HG03045 (cell line): Measurements from ENCODE around the gene SLC7A8.

ENCODE experiments used
- ATAC-seq: cut with Tn5 transposase; IDR thresholded peaks from one replicate; pipeline ENCODE4 v1.9.1; 2021; ENCODE audit warnings: mild to moderate bottlenecking, moderate library complexity; ENCODE audit not compliant: unreplicated experiment

SLC7A8 gene

DNA sequence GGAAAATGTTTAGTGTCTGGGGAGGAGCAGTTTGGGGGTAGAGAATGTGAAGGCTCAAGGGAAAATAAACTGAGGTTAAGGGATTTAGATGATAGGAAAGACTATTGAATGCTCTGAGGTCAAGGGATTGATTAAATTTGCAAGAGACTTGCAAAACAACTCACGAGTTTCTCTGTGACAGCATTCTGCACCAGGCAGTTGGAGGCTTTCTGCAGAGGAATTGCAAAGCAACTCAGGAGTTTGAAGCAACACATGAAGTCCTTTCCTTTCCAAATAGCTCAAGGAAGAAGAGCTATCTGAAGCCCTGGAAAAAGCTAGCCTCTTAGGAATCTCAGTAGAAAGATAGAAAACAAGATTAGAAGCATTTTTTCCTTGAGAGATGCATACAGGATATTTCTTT lies 23.9 kb downstream of the SLC7A8 start:
- no peak for ATAC-seq

DNA sequence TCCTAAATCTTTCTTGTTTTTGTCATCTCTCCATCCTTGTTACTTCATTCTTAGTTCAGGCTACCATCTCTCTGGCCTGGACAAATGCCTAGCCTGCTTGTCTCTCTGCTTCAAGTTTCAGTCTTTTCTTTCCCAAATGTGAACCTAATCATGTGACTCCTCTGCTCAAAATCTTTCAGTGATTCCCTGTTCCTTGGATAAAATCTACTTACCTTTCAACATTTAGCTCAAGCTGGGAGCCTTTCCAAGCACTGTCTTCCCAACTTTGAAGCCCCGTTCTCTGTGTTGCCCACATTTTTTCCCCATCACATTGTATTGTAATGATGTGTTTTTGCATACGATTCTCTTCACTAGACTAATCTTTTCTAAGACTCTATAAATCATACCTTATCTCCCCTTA lies 24.7 kb downstream of the SLC7A8 start:
- ATAC-seq = no peak

DNA sequence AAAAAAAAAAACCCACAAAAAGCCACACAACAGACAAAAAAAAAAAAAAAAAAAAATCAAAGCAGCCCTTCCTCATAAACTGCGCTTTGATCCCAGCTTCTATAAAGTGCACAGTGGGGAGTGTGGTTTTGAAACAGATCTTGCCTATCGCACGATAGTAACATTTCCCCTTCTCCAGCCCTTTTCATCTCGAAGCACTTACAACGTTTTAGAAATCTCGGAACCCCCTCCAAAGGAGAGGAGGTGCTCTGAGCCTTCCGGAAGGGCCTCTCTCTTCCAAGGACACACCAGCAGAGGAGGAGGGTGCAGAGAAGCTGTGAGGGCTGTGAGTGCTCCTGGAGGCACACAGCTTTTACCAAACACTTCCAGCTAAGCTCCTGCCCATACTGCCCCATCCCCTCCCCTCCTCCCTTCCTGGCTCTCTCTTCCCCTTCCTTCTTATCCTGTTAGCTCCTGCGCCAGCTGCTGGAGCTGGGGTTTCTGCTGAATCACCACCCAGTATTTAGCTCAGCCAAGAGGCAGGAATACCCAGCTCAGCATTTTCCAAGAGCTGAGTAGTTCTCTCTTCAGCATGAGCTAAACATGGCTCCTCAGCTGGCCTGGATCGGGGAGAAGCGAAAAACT lies 28.4 kb downstream of the SLC7A8 start:
- no peak for ATAC-seq

DNA sequence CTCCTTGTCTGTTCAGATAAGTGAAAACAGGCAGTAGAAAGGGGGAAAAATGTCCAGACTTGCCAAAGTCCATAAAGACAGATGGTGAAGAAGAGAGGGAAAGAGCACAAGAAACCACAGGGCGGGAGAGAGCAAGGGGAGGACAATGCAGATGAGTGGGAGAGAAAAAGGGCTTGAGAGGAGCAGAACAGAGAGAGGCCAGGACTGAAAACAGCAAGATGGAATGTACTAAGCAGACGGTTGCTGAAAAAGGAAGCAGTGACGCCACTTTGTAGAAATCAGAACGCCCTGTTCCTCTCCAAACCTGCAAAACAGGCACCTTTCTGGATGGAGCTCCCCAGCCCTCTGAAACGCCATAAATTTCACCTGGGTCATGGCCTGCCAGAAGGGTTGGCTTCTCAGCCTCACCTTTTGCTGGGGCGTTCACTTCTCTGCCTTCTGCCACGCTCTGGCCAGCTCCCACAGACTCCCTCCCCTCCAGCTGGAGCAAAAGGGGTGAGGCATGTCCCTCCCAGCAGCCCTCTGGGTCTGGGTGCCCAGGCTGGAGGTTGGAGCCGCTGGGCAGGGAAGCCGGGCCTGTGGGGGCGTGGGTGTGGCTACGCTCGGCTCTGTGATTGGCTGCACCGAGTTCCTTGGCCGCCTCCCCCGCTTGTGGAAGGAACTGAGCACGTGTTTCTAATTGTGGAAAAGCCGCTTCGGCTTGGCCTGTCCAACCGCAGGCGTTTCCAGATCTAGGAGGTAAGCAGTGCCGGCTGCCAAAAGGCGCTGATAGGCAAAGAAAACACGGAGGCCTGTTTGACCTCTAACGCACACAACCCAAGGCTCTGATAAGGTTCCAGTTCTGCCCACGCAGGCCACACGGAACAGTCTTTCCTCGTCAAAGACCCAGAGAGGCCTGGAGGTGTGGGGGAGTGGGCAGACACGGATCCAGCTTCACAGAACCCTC lies 29.3 kb downstream of the SLC7A8 start:
- no peak for ATAC-seq

DNA sequence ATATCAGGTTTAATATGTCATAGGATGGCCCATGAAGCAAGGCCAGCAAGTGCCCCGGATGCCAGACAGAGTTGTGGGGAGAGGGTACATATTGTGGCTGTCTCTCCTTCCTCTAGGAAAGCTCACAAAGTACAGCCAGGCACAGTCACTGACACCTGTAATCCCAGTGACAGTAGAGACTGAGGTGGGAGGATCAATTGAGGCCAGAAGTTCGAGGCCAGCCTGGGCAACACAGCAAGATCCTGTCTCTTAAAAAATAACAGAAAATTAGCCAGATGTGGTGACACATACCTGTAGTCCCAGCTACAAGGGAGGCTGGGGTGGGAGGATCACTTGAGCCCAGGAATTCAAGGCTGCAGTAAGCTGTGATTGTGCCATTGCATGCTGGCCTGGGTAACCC lies 32.1 kb downstream of the SLC7A8 start:
- ATAC-seq = no peak

DNA sequence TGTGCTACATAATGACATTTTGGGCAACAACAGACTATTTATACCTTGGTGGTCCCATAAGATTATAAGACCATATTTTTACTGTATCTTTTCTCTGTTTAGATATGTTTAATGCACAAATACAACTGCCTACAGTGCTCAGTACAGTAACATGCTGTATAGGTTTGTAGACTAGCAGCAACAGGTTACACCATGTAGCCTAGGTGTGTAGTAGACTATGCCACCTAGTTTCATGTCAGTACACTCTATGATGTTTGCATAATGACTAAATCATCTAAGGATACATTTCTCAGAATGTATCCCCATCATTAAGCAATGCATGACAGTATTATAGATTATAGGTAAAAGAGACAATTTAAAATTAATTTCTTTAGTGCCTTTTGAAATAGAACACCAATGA lies 33.7 kb downstream of the SLC7A8 start:
- ATAC-seq = no peak

DNA sequence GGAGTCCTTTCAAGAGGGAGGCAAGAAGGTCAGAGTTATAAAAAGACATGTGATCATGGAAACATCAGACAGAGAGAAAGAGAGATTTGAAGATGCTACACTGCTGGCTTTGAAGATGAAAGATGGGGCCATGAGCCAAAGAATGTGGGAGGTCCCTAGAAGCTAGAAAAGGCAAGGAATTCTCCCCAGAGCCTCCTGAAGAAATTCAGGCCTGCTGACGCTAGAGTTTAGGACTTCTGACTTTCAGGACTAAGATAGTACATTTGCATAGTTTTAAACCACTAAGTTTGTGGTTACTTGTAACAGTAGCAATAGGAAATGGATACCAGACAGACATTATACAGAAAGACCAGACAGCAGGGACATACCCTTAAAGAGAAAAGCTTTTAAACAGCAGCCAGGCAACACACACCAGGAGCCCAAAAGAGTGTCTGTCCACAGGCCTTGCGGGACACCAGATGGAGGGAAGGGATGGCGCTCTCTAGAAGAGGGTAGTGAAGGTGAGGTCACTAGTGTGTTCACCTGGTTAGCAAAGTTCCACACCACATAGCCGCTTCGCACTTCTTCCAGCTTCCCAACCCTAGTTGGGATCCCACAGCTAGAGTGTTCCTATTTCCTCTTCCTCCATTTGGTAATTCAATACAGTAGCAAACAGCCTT lies 34.7 kb downstream of the SLC7A8 start:
- ATAC-seq = no peak

DNA sequence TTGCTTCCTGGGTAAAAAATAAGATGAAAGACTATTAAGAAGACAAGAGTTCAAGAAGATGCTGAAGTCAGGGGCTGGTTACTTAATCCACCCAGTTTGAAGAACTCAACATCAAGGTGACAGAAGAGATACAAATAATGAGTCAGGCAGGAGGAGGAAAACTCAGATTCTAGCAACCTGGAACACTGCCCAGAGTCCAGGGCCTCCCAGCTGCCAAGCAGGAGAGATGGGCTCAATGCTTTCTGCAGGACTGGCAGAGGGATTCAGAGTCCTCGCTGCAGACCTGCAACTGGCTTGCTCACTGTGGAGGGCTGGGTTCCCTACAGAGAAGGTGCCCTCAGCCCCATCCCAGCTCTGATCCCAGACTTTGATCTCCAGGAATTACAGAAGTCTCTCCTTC lies 35.8 kb downstream of the SLC7A8 start:
- no peak for ATAC-seq

DNA sequence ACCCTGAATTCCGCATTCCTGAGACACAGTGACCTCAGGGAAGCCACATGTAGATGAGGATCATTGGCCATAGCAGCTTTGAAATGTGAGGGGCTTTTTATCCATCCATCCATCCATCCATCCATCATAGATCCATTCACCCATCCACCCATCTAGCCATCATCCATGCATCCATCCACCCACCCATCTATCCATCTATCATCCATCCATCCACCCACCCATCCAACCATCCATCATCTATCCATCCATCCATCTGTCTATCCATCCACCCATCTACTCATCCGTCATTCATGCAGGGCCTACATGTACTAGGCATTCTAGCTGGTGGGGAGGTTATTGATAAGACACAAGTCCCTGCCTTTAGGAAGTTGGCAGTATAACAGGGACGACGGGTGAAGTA lies 36.5 kb downstream of the SLC7A8 start:
- no peak for ATAC-seq

DNA sequence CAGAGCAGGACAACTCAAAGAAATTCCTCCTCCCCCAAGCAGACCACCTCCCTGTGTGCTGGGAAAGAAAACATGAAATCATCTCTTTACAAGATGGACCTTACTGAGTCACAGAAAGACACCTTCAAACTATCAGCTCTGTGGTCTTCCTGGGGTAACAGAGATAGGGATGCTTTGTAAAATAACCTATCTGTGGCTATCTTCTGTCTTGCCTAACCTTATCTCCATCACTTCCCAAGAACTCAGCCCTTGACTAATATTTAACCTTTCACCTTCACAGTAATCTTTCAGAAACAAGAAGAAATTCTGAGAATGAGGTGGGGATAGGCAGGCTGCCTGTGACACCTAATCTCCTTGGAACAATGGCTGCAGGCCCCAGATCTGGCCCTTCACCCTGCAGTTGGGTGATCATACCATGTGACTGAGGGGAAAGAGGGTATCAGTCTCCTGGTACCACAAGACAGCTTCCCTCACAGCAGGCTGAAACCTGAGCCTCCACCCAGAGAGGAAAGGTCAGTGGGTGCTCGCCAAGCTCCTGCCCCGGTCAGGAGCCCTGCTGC lies 37.0 kb downstream of the SLC7A8 start:
- no peak for ATAC-seq

DNA sequence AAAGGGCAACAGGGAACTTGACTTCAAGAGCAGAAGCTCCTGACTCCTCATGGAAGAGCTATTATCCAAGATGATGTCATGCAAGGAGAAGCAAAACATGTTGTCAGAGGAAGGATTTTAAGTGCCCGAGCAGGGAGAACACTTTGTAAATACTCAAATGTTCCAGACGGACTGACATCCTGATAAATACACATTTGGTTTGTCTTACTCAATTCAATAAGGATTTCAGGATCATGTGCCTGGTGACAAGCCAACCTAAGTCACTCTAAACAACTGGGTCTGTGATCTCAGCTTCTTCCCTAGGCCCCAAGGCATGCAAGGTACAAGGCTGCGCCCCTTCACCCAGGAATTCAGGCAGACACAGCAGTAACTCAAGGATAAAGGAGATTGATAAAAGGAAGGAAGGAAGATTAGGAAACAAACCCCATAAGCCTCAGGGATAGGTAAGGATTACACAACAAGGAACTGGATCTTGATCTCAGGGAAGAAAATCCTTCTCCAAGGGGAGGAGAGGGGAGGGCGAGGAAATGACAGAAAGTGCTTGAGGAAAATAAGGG lies 37.6 kb downstream of the SLC7A8 start:
- no peak for ATAC-seq

DNA sequence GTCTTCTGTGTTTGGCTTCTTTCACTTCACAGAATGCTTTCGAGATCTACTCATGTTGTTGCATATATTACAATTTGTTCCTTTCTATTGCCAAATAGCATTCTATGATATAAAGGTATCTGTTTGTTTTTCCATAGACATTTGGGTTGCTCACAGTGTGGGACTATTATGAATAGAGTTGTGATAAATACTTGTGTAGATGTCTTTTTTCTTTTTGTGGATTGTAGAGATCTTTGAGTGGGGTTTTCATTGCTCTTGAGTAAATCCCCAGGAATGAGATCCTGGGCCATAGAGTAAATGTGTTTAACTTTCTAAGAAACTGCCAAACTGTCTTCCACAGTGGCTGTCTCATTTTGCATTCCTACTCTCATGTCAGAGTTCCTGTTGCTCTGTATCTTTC lies 39.5 kb downstream of the SLC7A8 start:
- no peak for ATAC-seq

DNA sequence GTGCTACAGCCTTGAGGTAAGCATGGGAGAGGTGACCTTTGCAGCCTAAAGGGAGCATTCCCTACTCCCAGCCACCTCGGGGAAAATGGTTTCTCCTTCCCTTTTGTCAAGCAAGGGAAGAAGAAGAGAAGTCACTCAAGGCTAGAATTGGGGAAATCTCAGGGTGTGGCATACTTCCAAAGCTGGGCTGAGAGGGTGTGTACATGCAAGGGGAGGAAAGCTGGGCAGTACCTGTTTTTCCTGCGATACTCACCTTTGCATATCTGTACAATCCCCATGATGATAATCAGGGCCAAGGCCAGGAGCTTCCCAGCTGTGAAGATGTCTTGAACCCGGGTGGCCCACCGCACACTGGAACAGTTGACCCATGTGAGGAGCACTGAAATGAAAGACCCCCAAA lies 40.6 kb downstream of the SLC7A8 start:
- no peak for ATAC-seq

DNA sequence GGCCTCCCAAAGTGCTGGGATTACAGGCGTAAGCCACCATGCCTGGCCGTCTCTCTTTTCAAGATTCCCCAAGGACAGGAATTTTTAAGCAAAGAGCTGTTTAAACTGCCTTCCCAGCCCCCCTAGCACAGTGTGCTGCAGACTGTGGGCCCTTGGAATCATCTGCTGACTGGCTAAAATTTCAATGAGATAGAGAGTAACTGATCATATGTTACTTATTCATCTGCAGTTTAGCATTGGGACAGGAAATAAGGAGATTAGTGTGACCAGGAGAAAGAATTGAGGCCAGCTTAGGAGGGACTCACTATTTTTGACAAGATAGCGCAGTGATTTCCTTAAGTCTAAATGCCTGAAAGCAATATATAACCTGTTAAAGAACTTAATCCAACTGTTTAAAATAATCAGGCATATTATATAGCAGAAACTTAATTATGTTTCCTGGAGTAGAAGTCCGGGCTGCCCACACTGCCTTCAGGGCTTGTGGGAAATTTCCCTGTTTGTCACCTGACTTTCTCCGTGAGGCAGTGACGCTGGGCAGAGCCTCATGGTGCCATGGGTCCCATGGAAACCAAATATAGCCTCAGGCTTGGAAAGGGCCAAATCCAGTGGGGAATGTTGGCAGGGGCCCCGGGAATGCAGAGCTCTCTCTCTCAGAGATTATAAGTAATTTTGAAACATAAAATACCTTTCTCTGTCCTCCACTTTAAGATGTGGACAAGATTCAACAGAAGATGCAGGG lies 41.6 kb downstream of the SLC7A8 start:
- ATAC-seq = no peak

DNA sequence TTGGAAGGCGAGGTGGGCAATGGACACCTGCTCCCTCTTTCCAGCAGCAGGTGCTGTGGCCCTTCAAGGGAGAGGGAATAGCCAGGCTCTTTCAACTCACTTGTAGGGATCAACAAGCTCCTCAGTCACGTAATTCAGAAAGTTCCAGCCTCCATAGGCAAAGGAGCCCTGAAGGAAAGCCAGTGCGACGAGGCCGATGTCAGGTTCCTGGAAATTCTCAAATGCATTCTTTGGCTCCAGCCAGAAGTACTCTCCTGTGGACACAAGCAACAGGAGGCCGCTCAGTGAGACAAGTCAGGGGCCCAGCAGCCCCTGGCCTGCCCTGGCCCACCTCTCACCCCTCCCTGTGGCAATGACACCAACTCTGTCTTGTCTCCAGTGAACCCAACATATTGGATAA lies 43.1 kb downstream of the SLC7A8 start:
- ATAC-seq = no peak

DNA sequence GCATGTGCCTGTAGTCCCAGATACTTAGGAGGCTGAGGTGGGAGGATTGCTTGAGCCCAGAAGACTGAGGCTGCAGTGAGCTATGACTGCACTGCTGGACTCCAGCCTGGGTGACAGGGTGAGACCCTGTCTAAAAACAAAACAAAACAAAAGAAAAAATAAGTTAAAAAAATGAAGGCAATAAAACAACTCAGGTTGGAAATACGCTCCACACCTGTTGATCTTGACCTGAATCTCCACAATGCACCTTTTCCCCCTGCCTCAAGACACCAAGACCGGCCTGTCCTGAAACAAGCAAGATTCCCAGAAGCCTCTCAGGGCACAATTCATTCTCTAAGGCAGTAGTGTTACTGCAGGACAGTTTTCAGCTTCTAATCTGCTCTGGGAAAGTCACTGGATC lies 43.6 kb downstream of the SLC7A8 start:
- no peak for ATAC-seq

DNA sequence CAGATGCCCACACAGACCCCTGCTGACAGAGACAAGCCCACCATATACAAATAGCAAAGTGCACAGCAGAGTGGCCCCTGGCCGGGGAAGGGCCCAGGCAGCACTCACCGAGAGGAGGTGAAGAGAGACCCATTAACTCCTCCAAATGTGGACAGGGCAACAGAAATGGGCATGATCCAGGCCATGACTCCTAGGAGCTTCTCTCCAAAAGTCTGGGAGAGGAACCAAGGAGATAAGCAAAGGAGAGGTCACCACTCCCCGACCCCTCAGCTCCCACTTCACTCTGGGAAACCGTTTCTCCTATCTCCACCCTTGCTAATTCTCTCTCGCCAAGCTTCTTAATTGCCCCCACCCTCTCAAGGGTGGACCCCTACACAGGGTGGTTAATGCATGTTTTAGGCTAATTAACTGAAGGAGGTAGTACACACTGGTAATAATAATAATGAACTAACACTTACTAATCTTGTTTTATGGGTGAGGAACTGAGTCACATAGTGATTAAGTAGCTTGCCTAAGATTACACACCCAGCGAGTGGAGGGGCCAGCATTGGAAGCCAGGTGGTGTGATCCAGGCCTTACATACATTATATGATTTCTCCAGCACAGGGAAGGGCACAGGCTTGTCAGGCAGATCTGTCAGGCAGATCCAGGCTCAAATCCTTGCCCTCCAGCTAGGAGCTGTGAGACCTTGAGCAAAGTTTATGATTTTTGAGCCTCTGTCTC lies 45.5 kb downstream of the SLC7A8 start:
- ATAC-seq = no peak

DNA sequence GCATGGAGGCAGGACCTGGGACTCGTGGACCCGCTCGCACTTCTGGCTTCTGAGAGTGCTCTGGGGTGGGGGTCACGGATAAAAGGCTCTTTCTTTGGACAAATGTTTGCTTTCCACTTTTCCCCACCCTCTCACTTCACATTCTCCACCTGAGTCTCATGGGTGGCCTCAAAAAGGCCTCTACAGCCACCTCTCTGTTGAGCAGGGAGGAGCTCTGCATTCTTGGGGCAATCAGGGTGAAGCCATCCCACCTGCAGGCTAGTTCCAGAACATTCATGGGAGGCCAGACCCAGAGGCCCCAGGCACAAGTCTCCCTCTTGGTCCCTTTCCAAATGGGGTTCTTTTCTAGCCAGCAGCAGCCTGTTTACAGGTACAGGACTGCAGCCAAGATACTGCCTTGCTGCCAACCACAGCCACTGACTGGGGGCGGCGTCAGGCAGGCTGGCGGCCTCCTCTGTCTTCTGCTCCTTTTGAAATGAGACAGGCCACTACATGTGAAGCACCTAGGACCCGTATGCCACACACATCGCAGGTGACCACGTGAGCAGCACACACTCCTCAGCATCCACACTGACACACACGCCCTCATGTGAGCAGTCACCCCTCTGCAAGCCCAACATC lies 46.2 kb downstream of the SLC7A8 start:
- ATAC-seq = no peak

DNA sequence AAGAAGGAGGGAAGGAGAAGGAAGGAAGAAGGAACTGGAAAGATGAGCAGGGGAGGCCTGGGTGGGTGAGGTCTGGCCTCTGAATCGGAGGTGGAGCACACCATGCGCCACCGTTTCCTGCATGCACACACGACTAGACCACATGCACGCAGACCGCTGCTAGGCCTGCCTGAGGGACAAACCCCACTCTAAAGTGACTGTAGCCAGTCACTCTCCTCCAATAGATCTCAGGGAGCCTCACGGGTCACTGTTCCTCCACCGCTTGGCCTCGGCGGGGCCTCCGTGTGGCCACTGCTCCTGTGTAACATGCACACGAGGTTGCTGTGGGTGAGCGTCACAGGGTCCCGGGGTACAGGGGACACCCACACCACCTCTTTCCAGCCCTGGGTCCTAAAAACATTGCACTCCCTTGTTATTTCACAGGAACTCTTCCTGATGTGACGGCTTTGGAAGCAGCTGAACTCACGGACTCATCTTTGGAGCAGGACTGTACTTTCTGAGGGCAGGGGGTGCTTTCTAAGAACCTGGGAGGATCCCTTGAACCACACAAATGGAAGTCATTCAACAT lies 46.8 kb downstream of the SLC7A8 start:
- no peak for ATAC-seq
